KG1 (cell line): ENCODE results near the gene MARCHF2.
A peak's percentile ranks its signal among the peaks of the same experiment; 100 is the strongest.
"Not testable (repeated sequence)": the region's sequence is repeated elsewhere in the genome, so short reads cannot be mapped to it uniquely, and the experiment has no call there.

Source experiments
- DNase-seq: peaks from one replicate; lab custom pipeline; 2025; lab: John Stamatoyannopoulos, UW

Gene MARCHF2

DNA sequence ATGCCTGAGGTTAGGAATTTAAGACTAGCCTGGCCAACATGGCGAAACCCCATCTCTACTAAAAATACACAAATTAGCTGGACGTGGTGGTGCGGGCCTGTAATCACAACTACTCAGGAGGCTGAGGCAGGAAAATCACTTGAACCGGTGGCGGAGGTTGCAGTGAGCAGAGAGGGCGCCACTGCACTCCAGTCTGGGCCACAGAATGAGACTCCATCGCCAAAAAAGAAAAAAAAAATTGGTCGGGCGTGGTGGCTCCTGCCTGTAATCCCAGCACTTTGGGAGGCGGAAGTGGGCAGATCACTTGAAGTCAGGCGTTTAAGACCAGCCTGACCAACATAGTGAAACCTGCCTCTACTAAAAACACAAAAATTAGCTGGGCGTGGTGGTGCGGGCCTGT lies 2.4 kb upstream of the MARCHF2 start:
- not testable (repeated sequence) for DNase-seq

DNA sequence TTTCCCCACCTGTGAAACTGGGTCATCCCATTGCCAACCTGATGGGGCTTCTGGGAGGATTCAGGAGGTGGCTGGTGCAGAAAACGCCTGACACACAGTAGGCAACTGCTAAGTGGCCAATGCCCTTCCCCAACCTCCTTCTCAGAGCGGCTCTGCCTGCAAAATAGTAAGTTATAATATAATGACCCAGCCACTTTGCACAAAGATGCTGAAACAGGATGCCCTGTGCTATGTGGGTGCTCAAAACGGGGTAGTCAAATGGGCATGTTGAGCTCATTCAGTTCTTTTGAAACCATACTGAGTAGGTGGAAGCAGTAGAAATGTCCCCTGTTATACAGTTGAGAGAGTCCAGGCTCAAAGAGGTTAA lies 507 bp downstream of the MARCHF2 start:
- no peak for DNase-seq

DNA sequence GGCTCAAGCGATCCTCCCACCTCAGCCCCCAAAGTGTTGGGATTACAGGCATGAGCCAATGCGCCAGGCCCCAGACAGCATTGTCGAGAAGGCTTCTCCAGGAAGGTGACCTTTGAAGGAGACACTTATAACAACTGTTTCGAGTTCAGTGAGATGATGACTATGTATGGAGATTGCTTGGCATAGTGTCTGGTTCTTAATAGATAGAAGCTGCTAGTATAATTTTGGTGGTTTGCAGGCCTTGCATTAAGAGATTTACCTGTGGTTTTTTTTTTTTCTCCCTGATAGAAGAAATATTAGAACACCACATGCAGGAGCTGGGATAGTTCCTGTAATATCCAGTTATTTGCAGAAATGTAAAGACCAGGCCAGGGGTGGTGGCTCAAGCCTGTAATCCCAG lies 3.7 kb downstream of the MARCHF2 start:
- no peak for DNase-seq

DNA sequence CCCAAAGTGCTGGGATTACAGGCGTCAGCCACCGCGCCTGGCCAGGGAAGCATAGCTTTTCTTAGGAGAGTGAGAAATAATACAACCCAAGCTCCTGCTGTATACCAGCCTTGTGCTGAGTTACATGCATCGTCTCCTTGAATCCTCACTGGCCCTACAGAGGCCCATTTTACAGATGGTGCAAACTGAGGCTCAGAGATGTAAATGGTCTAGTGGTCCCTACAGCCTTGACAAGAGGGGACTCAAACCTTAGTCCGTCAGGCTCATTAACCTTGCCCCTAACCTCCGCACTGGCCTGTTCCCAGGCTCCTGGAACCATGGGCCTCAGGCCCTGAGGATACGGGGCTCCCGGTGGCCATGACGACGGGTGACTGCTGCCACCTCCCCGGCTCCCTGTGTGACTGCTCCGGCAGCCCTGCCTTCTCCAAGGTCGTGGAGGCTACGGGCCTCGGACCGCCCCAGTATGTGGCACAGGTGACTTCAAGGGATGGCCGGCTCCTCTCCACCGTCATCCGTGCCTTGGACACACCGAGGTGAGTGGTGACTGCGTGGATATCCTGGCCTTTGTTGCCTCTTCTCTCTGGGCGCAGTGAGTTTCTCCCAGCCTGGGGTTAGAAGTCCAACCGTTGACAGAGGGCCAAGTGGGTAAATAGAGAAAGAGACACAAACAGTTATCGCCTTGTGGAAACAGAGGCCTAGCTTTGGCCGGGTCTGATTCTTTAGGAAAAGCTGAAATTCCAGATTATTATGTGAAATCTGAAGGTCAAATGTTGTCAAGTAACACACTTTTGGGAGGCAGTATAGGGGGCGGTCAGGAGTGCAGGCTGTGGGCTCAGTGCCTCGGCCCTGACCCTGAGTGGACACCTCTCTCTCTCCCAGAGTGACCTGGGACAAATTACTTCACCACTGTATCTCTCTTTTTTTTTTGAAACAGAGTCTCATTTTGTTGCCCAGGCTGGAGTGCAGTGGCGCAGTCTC lies 8.7 kb downstream of the MARCHF2 start:
- no peak for DNase-seq

DNA sequence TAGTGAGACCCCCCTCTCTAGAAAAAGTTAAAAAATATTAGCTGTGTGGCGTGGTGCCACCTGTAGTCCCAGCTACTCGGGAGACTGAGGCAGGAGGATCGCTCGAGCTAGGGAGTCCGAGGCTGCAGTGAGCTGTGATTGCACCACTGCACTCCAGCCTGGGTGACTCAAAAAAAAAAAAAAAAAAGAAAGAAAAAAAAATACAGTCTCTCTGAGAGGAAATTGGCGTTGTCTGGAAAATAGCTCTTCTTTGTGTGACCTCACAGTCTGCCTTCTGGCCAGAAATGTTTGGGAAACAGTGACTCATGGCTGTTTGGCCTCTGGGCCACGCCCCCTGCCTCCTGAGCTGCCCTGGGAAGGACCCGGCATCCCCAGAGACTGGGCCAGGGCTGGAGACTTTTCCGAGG lies 10.7 kb downstream of the MARCHF2 start:
- no peak for DNase-seq

DNA sequence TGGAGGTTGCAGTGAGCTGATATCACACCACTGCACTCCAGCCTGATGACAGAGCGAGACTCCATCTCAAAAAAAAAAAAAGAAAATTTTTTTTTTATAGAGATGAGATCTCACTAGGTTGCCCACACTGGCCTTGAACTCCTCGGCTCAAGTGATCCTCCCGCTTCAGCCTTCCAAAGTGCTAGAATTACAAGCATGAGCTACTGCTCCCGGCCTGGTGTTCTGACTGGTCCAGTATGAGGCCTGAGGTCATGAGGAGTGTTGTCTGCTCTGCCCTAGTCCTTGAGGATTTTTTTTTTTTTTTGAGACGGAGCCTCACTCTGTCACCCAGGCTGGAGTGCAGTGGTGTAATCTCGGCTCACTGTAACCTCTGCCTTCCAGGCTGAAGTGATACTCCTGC lies 12.2 kb downstream of the MARCHF2 start:
- DNase-seq = not testable (repeated sequence)

DNA sequence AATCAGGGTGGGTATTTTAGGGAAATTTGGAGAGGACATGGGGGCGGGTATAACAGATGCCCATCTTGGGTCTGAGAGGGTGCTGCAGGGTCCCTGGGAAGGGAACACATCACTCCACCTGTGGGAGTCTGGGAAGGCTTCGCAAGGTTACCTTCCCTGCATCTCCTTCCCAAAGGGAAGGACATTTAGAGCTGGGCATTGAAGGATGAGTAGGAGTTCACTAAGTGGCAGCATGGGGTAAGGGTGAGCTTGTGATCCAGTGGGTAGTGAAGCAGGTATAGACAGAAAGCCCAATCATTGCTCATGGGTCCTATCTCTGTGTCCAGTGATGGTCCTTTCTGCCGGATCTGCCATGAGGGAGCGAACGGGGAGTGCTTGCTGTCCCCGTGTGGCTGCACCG lies 13.2 kb downstream of the MARCHF2 start:
- DNase-seq = no peak

DNA sequence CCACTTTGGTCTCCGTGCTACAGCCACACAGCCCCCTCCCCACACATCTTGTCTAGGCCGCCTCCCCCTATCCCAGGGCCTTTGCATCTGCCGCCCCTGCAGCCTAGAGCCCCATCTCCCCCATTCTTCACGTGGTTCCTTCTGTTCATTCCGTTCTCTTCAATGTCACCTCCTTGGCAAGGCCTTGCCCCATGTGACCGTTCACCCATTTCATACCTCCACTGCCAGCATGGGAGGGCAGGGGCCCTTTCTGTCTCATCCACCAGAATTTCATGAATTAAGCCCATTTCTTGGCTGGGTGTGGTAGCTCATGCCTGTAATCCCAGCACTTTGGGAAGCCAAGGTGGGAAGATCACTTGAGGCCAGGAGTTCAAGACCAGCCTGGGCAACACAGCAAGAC lies 15.9 kb downstream of the MARCHF2 start:
- DNase-seq = no peak

DNA sequence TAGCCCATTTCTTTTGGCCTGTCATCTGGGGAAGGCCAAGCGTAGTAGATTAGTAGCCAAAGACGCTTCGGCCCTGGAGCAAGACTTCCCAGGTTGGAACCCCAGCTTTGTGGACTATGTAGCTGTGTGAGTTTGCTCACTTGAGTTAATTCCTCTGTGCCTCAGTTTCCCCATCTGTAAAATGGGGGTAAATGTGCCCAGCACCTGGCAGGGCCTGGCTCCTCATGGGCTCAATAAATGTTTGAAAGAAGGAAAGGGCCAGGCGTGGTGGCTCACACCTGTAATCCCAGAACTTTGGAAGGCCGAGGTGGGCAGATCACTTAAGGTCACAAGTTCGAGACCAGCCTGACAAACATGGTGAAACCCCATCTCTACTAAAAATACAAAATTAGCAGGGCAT lies 16.7 kb downstream of the MARCHF2 start:
- DNase-seq = no peak

DNA sequence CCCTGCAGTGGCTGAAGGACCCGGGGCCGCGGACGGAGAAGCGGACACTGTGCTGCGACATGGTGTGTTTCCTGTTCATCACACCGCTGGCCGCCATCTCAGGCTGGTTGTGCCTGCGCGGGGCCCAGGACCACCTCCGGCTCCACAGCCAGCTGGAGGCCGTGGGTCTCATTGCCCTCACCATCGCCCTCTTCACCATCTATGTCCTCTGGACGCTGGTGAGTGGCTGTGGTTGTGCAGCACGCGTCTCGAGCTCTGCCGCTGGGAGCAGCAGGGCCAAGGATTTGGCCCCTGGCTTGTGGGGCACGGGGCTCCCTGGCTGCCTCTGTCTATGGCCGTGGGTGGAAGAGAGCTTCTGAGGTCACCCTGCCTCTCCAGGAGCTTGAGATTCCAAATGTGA lies 17.5 kb downstream of the MARCHF2 start:
- no peak for DNase-seq

DNA sequence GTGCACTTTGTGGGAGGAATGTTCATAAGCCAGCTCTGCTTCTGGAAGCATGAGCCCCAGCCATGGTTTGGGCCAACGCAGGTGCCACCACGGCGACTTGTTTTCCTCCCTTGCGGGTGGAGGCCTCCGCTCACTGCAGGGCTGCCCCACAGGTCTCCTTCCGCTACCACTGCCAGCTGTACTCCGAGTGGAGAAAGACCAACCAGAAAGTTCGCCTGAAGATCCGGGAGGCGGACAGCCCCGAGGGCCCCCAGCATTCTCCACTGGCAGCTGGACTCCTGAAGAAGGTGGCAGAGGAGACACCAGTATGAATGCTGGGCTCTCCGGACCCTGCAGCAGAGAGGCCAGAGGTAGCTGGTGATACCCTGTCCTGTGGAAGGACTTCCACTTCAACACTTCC lies 25.1 kb downstream of the MARCHF2 start:
- no peak for DNase-seq

DNA sequence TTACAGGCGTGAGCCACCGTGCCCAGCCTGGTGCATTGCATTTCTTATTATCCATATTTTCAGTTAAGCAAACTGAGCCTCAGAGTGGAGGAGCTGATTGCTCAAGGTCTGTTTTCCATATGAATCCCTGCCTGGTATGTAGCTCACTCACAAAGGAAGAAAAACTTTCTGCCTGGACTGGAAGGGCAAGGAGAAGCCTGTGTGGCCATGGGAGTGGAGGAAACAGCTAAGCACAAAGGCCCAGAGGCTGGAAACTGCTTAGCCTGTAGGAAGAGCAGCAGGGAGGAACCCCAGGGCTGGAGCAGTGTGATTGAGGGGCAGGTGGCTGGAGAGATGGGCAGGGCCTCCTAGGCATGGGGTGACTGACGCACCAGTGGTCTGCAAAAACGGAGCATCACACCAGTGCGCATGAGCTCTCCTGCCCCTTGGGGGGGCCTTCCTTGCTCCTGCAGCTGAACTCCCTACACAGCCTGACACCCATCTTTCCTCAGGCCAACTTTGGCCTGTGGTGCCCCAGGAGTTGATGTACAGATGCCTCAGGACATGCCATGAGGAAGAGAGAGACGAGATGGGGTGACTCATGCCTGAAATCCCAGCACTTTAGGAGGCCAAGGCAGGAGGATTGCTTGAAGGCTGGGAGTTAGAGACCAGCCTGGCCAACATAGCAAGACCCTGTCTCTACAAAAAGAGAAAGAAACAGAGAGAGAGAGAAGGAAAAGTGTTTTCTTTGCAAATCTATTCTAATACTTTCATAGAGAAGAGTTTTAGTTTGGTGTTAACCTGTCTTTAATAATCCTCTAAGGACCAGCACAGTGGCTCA lies 28.8 kb downstream of the MARCHF2 start:
- no peak for DNase-seq

DNA sequence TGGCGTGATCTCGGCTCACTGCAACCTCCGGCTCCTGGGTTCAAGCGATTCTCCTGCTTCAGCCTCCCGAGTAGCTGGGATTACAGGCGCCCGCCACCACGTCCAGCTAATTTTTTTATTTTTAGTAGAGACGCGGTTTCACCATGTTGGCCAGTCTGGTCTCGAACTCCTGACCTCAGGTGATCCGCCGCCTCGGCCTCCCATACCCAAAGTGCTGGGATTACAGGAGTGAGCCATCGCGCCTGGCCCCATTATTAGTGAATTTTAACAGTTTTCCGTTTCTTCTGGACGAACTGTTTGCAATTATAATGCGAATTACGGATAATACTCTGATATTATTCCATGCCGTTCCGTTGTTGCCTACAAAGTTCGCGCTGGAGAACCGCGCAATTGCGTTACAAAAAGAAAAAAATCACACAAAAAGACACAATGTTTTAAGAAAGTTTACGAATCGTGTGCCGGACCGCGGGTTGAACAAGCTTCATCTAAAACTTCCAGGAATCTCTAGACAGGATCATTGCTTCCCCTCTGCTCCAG lies 31.1 kb downstream of the MARCHF2 start:
- DNase-seq = not testable (repeated sequence)

DNA sequence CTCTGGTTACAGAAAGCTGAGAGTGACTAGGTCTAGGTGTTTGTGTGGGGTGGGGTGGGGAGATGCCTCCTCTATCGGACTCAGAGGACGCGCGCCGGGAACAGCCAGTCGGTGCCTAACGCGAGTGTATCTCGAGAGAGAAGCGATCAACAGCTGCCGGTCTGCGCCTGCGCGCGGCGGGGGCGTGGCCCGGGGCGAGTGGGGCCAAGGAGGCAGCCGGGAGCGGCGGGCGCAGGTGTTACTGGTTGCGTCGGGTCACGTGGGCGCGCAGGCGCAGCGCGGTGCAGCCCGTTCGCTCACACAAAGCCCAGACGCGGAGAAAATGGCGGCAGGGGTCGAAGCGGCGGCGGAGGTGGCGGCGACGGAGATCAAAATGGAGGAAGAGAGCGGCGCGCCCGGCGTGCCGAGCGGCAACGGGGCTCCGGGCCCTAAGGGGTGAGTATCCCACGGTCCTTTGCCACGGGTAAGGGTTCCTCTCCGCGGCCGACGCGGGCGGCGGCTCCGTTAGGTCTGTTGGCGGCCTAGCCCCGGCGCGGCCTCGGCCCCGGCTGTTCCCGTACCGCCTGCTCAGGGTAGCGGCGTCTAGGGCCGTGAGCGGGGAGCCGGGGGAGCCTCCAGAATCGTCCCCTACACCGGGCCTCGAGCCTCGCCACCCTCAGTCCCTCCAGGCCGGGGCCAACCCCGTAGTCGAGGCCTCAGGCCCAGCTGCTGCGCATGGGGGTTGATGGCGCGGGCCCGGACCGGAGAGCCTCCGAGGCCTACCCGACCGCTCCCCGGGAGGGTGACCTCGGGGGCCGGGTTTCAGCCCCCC lies 31.8 kb downstream of the MARCHF2 start, which contains the start of gene HNRNPM:
Gene HNRNPM (plus strand): TSS at position 299 of the 811 bp plus-strand sequence. CDS start 24 bp downstream, at position 323.
- DNase-seq = peak; percentile 92

DNA sequence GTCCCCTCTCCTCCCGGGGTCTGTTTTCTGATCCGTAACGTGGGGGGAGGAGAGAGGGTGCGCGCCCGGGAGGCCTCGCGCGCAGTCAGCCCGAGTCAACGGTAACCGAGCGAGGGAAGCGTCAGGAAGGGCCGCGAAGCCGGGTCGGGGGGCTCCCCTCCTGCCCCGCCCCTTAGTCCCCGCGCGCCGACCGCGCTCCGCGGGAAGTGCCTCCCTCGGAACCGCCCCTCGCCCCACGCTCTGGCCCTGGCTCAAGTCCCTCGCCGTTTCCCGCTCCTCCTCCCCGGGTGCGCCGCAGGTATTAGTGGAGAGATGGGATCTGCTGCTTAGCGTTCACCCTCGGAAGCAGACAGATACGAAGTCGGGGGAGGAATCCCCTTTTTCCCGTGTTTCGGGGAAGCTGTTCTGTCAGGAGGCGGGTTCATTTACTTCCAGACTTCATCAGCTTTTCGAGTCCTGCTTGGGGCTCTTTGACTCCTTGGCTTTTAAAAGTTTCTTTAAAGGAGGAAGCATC lies 32.4 kb downstream of the MARCHF2 start:
- no peak for DNase-seq

DNA sequence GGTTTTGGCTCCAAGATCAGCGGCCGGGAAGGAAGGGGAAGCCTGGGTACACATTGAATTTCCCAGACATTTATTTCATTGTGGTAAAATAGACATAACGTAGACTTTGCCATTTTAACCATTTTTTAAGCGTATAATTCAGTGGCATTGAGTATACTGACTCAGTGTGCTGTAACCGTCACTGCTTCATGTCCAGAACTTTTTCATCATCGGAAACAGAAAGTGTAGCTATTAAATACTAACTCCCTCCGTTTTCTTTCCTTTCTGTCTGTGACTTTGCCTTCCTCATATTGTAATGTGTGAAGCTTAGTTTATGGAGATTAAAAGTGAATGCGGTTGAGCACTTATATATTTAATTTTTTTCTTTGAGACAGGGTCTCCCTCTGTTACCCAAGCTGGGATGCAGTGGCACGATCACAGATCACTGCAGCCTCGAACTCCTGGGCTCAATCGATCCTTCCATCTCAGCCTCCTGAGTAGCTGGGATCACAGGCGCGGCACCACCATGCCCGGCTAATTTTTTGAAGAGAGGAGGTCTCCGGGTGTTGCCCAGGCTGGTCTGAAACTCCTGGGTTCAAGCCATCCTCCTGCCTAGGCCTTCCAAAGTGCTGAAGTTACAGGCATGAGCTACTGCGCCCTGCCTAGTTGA lies 33.1 kb downstream of the MARCHF2 start:
- no peak for DNase-seq

DNA sequence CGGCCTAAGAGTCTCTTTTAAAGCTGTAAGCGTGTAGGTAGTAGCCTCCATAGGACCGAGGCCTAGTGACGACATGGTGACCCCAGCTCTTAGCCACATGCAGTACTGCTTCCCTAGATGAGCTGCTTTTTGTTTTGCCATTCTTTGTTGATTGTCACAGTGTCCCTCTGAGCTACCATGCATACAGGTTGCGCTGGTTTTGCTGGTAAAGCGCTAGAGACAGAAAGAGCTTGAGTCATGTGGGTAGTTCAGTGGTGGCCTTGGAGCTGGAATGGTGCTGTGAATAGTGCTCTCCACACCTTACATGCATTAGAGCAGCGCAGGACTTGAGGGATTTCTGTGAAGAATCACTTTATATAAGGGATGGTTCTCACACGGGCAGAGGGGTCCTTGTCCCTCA lies 36.7 kb downstream of the MARCHF2 start:
- no peak for DNase-seq

DNA sequence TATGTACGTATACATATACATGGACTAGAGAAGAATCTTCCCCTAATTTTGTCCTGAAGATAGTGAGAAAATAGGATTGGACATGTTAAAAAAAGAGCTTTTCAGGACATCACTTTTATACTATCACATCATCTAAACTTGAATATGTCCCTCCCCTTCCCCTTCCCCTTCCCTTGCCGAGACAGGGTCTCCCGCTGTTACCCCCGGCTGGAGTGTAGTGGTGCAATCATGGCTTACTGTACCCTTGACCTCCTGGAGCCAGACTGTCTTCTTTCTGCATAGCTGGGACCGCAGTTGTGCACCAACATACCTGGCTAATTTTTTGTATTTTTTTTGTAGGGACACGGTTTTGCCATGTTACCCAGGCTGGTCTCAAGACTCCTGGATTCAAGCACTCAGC lies 38.3 kb downstream of the MARCHF2 start:
- DNase-seq = no peak

DNA sequence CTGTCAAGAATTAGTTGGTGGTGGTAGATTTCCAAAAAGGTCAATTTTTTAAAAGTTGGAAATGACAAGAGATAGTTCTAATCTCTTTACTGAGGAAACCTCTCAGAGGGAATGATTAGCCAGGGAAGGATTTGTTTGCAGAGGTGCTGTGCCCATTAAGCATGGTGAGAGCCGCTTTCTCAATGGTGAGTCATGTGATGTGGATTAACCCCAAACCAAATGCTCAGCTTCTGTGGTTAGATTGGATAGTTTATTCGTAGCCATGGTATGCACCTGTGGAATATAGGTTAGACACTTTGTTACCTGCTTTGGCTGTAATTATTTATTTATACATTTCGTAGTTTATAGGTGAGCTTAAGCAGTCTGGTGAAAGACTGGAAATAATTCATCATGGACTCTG lies 38.8 kb downstream of the MARCHF2 start:
- DNase-seq = no peak

DNA sequence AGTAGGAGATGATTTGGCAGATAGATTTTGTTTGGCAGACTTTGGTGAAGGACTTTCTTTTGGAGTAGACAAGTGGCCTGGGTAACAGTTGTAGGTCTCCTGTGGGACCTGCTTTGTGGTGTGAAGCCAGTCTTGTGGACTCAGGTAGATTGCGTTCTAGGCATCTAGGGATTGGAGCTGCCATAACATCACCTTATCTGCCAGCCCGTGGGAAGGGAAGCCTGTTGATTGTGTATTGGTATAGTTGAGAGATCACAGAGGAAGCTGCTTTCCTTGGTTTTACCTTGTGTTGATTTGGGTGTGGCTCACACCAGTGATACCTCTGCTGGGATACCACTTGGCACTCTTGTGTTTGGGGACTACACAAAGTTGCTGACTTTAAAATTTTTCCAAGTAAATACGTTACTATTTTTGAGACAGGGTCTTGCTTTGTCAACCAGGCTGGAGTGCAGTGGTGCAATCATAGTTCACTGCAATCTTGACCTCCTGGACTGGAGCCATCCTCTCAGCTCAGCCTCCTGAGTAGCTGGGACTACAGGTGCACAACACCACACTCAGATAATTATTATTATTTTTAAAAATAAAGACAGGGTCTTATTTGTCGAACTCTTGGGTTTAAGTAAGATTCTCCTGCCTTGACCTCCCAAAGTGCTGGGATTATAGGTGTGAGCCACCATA lies 39.5 kb downstream of the MARCHF2 start:
- DNase-seq = no peak

DNA sequence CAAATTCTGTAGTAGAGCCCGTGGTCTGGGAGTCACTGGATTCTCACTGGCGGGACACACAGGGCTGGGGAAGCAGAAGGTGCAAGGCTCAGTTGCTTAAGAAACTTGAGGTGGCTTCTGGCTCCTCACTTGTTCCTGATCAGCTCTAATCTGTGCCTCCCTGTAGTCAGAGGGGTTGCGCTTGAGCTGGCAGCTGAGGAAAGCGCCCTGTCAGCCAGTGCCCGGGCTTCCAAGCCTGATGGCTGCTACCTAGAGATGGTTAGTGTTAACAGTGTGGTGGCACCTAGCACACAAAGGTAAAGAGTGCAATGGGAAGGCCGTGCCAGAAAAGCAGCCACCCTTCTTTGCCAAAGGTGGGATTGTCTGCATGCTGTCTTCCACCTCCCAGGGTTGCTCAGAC lies 40.5 kb downstream of the MARCHF2 start:
- no peak for DNase-seq
